Muscle of back (tissue), 13 donors: ENCODE data around the gene HES5. TPM values are rescaled to one million over a fixed set of nuclear protein-coding genes. Genes with fewer than 3 reads are reported as not detected.
A peak's percentile ranks its signal among the peaks of the same experiment; 100 is the strongest.
"Not testable (repeated sequence)": the region's sequence is repeated elsewhere in the genome, so short reads cannot be mapped to it uniquely, and the experiment has no call there.

ENCODE experiments used
- DNase-seq, 3 donors: peaks; one replicate each; pipeline versions ENCODE4 v3.0.0 to v3.0.0-alpha.2; 2013
- long read RNA-seq, 9 donors: transcript quantifications; one replicate each; lab custom pipeline, GENCODE V29; 2026
- polyA plus RNA-seq, 10 donors: library from polyadenylated mRNA; unstranded; fragments of 120-200 nt; gene quantifications; one replicate each; pipeline ENCODE4 v1.2.1, GENCODE V29; 2013; ENCODE audit not compliant: insufficient read length in 10 of 10

HES5 gene
- 1 to 10 TPM in 1 of 10 donors, under 1 TPM in 9; 0.18 to 1.0 (median 0.55) TPM for polyA plus RNA-seq
- long read RNA-seq, donor 1, result 0 reads
- long read RNA-seq, donor 2, result 0 reads
- long read RNA-seq, donor 3, result 0 reads
- long read RNA-seq, donor 4, partial matches to known transcripts, result 0 of 2 reads
- long read RNA-seq, donor 4, other reads (novel, unspliced or antisense), result 0 of 2 reads
- long read RNA-seq, donor 5, result 0 reads
- long read RNA-seq, donor 6, result 0 reads
- long read RNA-seq, donor 7, partial matches to known transcripts, result 0 of 1 reads
- long read RNA-seq, donor 7, other reads (novel, unspliced or antisense), result 0 of 1 reads
- long read RNA-seq, donor 8, result 0 reads
- long read RNA-seq, donor 9, result 0 reads

GRCh38 chr1:2529784-2530512, at the start of gene HES5:
Gene HES5, minus strand, starts transcription at chr1:2530263. Its CDS starts 99 bp downstream, at chr1:2530164.
- DNase-seq, result no peak

- no peak for DNase-seq
Observed at GRCh38 chr1:2578758-2579118, 48.7 kb upstream of the HES5 start.

- DNase-seq, result not testable (repeated sequence)
Observed at GRCh38 chr1:2577565-2578075, 47.6 kb upstream of the HES5 start.

- DNase-seq, result no peak
Observed at GRCh38 chr1:2575801-2576663, 46.0 kb upstream of the HES5 start.

- no peak for DNase-seq
Observed at GRCh38 chr1:2574350-2574749, 44.3 kb upstream of the HES5 start.

- no peak for DNase-seq
Observed at GRCh38 chr1:2573250-2573920, 43.3 kb upstream of the HES5 start.

- DNase-seq, result no peak
Observed at GRCh38 chr1:2571348-2571747, 41.3 kb upstream of the HES5 start.

GRCh38 chr1:2570332-2570731, 40.3 kb upstream of the HES5 start:
- DNase-seq, result no peak

GRCh38 chr1:2569703-2570102, 39.6 kb upstream of the HES5 start:
- DNase-seq, result not testable (repeated sequence)

GRCh38 chr1:2569060-2569459, 39.0 kb upstream of the HES5 start:
- DNase-seq, result no peak

GRCh38 chr1:2568187-2568816, 38.2 kb upstream of the HES5 start:
- not testable (repeated sequence) for DNase-seq

- DNase-seq, result no peak
Observed at GRCh38 chr1:2567083-2567679, 37.1 kb upstream of the HES5 start.

GRCh38 chr1:2566101-2567045, 36.3 kb upstream of the HES5 start:
- no peak for DNase-seq

- DNase-seq, result no peak
Observed at GRCh38 chr1:2564815-2565374, 34.8 kb upstream of the HES5 start.

GRCh38 chr1:2564006-2564814, 34.1 kb upstream of the HES5 start:
- peak in 1 of 3 donors; percentile 1 for DNase-seq

GRCh38 chr1:2563205-2563604, 33.1 kb upstream of the HES5 start:
- DNase-seq, result no peak

GRCh38 chr1:2561898-2562895, 32.1 kb upstream of the HES5 start:
- DNase-seq, result no peak
